HG03097 (cell line): ENCODE results near the gene HAUS5.
"Not testable (repeated sequence)": the region's sequence is repeated elsewhere in the genome, so short reads cannot be mapped to it uniquely, and the experiment has no call there.

ENCODE experiments used
- ATAC-seq: cut with Tn5 transposase; IDR thresholded peaks from one replicate; pipeline ENCODE4 v1.9.1; 2021; ENCODE audit not compliant: unreplicated experiment, low FRiP score

The HAUS5 gene

DNA sequence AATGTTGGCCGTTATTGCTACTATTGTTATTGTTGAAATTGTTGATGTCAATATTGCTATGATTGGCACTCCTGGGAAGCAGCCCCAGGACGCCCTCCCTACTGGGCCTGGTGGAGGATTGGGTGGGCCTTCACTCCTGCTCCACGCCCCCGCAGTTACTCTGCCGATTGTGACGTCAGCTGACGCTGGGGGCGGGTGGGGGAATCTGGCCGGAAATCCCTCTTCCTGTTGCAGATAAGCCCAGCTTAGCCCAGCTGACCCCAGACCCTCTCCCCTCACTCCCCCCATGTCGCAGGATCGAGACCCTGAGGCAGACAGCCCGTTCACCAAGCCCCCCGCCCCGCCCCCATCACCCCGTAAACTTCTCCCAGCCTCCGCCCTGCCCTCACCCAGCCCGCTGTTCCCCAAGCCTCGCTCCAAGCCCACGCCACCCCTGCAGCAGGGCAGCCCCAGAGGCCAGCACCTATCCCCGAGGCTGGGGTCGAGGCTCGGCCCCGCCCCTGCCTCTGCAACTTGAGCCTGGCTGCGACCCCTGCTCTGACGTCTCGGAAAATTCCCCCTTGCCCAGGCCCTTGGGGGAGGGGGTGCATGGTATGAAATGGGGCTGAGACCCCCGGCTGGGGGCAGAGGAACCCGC lies 29.1 kb downstream of the HAUS5 start, which contains the start of gene ETV2:
TSS of gene ETV2 (plus strand) at position 231 of the 637 bp plus-strand sequence. CDS start 716 bp downstream, outside the sequence.
- ATAC-seq: no peak

DNA sequence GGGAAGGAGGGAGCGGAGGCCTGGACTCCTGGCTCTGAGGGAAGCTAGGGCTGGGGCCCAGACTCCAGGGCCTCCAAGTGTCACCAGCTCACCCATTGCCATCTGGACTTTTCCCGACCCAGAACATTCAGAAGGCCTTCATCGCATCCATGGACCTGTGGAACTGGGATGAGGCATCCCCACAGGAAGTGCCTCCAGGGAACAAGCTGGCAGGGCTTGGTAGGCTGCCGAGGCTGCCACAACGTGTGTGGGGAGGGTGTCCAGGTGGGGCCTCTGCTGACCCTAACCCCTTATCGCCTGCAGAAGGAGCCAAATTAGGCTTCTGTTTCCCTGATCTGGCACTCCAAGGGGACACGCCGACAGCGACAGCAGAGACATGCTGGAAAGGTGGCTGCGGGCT lies 29.8 kb downstream of the HAUS5 start:
- ATAC-seq: no peak

DNA sequence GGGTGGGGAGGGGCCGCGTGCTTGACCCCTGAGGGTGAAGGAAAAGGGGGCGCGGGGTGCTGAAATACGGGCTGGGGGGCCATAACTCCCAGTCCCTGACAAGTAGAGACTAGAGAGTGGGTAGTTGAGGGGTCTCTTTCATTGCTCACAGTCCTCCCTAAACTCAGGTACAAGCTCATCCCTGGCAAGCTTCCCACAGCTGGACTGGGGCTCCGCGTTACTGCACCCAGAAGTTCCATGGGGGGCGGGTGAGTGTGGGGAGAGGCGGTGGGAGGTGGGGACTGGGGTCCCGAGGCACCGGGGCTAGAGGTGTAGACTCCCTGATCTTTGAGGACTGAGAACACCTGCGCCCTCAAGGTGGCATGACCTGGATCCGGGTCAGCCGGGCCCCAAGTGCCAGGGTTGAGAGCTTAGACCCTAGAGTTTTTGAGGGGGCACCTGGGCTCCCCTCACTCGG lies 30.3 kb downstream of the HAUS5 start:
- no peak for ATAC-seq

- peak; percentile 41 for ATAC-seq
Measured at GRCh38 chr19:35643255-35644205, 31.0 kb downstream of the HAUS5 start.

GRCh38 chr19:35644206-35644986 lies 31.9 kb downstream of the HAUS5 start:
- ATAC-seq: peak; percentile 55

DNA sequence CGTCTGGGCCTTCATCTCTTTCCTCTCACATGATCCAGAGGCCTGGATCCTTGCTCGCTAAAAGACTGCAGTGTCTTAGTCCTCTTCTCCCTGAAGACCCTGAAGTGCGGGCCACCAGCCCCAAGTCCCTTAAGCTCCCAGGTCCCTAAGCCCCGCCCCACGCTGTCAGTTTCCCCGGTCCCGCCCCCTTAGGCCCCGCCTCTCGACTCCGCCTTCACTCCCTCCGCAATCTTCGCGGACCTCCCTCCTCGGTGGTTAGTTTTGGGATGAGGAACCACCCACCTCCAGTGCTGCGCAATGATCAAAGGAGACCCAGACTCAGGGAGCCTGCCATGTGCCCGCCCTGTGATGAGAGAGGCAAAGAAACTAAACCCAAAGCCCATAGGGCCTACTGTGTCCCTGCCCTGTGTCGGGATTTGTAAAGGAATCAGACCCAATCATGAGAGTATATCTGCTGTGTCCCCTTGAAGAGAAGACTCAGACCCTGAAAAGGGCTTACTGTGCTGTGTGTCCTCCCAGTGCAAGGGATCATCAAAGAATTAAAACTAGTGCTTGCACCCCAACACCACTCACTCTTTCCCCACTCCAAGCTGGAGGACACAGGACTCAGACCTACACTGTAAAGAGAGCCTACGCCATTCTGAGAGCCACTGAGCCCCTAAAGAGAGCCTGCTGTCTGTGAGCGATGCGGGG lies 32.6 kb downstream of the HAUS5 start:
- ATAC-seq: no peak

- no peak for ATAC-seq
Measured at GRCh38 chr19:35645680-35646511, 33.4 kb downstream of the HAUS5 start.

DNA sequence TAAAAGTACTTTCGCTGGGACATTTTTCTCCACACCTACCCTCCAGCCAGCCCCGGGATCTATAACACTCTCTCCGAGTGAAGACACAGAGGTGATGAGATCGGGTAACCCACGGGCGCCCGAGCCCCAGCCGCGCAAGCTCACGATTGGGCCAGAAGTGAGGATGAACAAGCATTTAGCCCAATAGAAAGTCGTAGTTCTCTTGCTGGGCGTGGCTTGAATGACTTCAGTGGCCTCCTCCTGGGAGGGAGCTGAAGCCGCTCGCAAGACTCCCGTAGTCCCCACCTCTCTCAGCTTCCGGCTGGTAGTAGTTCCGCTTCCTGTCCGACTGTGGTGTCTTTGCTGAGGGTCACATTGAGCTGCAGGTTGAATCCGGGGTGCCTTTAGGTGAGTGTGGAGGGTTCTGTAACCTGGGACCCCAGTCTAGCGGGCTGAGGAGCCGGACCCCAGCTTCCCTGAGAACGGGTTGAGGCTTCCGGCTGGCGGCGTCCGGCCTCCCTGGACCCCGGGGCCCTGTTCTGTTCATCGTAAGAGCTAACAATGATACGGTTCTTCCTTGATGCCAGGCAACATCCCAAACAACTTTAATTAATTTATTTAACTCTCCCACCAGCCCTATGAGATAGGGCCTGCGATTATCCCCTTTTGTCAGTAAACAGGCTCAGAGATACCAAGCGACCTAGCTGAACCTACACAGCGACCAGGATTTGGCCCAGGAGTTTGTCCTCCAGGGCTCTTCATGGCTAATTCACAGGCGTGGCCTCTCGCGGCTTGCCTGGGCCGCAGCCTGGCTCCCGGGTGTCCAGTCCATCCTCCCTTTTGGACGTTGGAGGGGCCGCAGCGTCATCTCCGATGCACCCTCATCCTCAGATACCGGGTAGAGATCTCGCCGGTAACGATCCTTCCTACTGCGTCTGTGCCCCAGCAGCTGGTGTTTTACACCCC lies 35.8 kb downstream of the HAUS5 start, which contains the start of gene COX6B1:
TSS of gene COX6B1 (plus strand) at position 307 of the 945 bp plus-strand sequence. CDS start 2,921 bp downstream, outside the sequence.
- ATAC-seq: peak; percentile 60

DNA sequence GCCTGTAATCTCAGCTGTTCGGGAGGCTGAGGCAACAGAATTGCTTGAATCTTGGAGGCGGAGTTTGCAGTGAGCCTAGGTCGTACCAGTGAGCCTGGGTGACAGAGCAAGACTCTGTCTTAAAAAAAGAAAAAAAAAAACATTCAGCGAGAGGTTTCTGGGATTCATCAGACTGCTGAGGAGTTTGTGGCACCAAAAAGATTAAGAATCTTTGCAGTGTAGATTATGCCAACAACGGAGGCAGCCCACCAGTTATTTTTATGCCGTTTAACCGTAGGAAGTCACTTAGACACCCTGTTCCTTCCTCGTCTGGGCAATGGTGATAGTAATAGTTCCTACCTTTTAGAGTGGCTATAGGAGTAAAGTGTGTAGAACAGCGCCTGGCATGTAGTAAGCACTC lies 38.0 kb downstream of the HAUS5 start:
- no peak for ATAC-seq

GRCh38 chr19:35654828-35655227 lies 42.3 kb downstream of the HAUS5 start:
- not testable (repeated sequence) for ATAC-seq

DNA sequence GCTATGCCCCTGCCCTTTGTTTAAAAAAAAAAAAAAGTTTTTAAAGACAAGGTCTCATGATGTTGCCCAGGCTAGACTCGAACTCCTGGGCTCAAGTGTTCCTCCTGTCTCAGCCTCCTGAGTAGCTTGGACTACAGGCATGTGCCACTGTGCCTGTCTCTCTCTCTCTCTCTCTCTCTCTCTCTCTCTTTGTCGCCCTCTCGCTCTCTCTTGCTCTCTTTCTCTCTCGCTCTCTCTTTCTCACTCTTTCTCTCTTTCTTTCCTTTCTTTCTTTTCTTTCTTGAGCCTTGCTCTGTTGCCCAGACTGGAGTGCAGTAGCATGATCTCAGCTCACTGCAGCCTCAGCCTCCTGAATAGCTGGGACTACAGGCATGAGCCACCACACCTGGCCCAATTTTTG lies 43.1 kb downstream of the HAUS5 start:
- ATAC-seq: no peak

DNA sequence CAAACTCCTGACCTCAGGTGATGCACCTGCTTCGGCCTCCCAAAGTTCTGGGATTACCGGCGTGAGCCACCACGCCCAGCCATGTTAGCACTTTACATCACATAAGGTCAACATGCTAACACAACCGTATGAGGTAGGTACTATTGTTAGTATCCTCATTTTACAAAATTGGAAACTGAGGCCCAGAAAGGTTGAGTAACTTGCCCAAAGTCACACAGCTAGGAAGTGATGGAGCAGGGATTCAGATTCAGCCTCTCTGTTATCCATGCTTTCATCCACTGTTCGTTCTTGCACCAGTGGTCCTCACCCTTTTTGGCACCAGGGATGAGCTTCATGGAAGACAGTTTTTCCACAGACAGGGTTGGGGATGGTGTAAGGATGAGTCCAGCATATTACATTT lies 44.2 kb downstream of the HAUS5 start:
- ATAC-seq: no peak

- no peak for ATAC-seq
Measured at GRCh38 chr19:35657904-35658700, 45.6 kb downstream of the HAUS5 start.

DNA sequence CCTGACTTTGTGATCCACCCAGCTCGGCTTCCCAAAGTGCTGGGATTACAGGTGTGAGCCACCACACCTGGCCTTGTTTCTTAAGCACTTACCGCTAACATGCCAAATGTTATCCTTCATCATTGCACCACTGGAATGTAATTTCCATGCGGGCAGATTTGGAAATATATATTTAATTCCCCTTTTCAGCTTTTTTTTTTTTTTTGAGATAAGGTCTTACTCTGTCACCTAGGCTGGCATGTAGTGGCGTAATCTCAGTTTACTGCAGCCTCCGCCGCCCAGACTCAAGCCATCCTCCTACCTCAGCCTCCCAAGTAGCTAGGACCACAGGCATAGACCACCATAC lies 49.4 kb downstream of the HAUS5 start:
- no peak for ATAC-seq

DNA sequence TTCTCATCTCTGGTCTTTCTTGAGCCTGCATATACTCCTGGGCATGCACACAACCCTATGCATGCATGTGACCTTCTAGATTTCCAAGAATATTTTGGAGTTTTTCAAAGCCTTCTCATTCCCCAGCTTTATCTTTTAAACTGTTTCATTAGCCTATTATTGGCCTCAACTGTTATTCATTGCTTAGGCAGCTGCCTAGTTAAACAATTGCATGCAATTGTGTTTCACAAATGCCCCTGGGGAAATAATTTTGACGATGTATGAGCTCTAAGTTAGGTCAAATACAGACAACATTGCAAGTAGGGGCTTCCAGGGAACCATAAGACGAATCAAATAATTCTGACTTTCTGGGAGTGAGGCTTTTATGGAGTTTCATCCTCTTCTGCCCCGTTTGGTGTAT lies 51.4 kb downstream of the HAUS5 start:
- no peak for ATAC-seq

GRCh38 chr19:35665157-35665556 lies 52.6 kb downstream of the HAUS5 start:
- no peak for ATAC-seq

- ATAC-seq: no peak
Measured at GRCh38 chr19:35665604-35666003, 53.1 kb downstream of the HAUS5 start.
